Activated CD8-positive, alpha-beta memory T cell treated with anti-CD3 and anti-CD28 coated beads, Interleukin-2, amount 10 ng/mL, durations not matched to agents 7 days and 5 days (primary cell): Measurements from ENCODE around the gene PAXX. TPM values are rescaled to one million over a fixed set of nuclear protein-coding genes. Genes with fewer than 3 reads are reported as not detected.

Experiments used
- ATAC-seq: fragments of 150-1000 bp; cut with Tn5 transposase; one replicate; pipeline ENCODE4 v1.10.0; 2021; ENCODE audit warnings: moderate library complexity
- CTCF ChIA-PET: fragments of 350-600 bp; sonication (Branson Sonifier 250); formaldehyde crosslinking; loops from one replicate; lab custom pipeline; 2021; ENCODE audit warnings: antibody characterized with exemption; lab: Charles Lee
- DNase-seq: peaks from one replicate; pipeline ENCODE4 v3.0.0-alpha.2; 2020
- H3K27ac Mint-ChIP-seq: one replicate; pipeline ENCODE4 v1.8.0; 2021; ENCODE audit warnings: mild to moderate bottlenecking, mixed read lengths
- H3K27me3 Mint-ChIP-seq: one replicate; pipeline ENCODE4 v1.8.0; 2021; ENCODE audit warnings: mixed read lengths
- H3K36me3 Mint-ChIP-seq: one replicate; pipeline ENCODE4 v1.8.0; 2021; ENCODE audit warnings: mild to moderate bottlenecking, mixed read lengths
- H3K4me1 Mint-ChIP-seq: one replicate; pipeline ENCODE4 v1.8.0; 2021; ENCODE audit warnings: mixed read lengths
- H3K4me3 Mint-ChIP-seq: one replicate; pipeline ENCODE4 v1.8.0; 2021; ENCODE audit warnings: mild to moderate bottlenecking, moderate library complexity, mixed read lengths
- H3K9me3 Mint-ChIP-seq: one replicate; pipeline ENCODE4 v1.8.0; 2022; ENCODE audit warnings: low read depth, mixed read lengths
- total RNA-seq, 2 experiments: library from RNA; stranded (reverse); gene quantifications; one replicate each; pipeline ENCODE4 v1.2.3, GENCODE V29; 2021

PAXX gene
- total RNA-seq, 2 experiments from 2014 or later = 68.6 to 94.8 TPM

- no peaks in the 10 kb centered on the region for H3K36me3 Mint-ChIP-seq
- no peak for ATAC-seq
- no peak for DNase-seq
- H3K27ac Mint-ChIP-seq = no peak overlapping the region
- no peaks in the 10 kb centered on the region for H3K9me3 Mint-ChIP-seq
- CTCF ChIA-PET = interaction anchor here (14.3 kb wide), 1 partner anchor 22 kb away, joined by 234 read pairs; the partner anchor contains the start of genes ABCA2 and FUT7
- no peaks in the 10 kb centered on the region for H3K27me3 Mint-ChIP-seq
- H3K4me1 Mint-ChIP-seq = peaks cover 25% of the 10 kb centered on the region
- no peak overlapping the region for H3K4me3 Mint-ChIP-seq
These were observed 17.0 kb downstream of the PAXX start for GRCh38 chr9:137009217-137009616.

GRCh38 chr9:137009938-137010732 lies 17.9 kb downstream of the PAXX start:
- DNase-seq (no peak), ATAC-seq (no peak)
- Mint-ChIP-seq H3K36me3 (no peaks in the 10 kb centered on the region), H3K4me1 (peaks cover 16% of the 10 kb centered on the region), H3K27me3 (no peaks in the 10 kb centered on the region), H3K4me3 (no peak overlapping the region), H3K27ac (no peak overlapping the region), H3K9me3 (no peaks in the 10 kb centered on the region)
- CTCF ChIA-PET = no interaction called here

- no peaks in the 10 kb centered on the region for H3K9me3 Mint-ChIP-seq
- ATAC-seq (no peak), DNase-seq (no peak)
- CTCF ChIA-PET = interaction anchor here (0.9 to 1.1 kb wide), 2 partner anchors 24 to 63 kb away, joined by 3 read pairs; no protein-coding TSS in a partner anchor
- no peaks in the 10 kb centered on the region for H3K27me3 Mint-ChIP-seq
- no peak overlapping the region for H3K27ac Mint-ChIP-seq
- H3K4me1 Mint-ChIP-seq = peaks cover 8% of the 10 kb centered on the region
- H3K4me3 Mint-ChIP-seq = no peak overlapping the region
- peaks cover 1% of the 10 kb centered on the region for H3K36me3 Mint-ChIP-seq
These were observed 18.9 kb downstream of the PAXX start for GRCh38 chr9:137011156-137011555.

GRCh38 chr9:137011907-137012675 lies 19.9 kb downstream of the PAXX start:
- ATAC-seq (no peak), DNase-seq (no peak)
- H3K27ac Mint-ChIP-seq = no peak overlapping the region
- no peaks in the 10 kb centered on the region for H3K27me3 Mint-ChIP-seq
- H3K4me3 Mint-ChIP-seq = no peak overlapping the region
- peaks cover 1% of the 10 kb centered on the region for H3K4me1 Mint-ChIP-seq
- CTCF ChIA-PET = interaction anchor here (0.9 to 1.1 kb wide), 2 partner anchors 23 to 64 kb away, joined by 3 read pairs; no protein-coding TSS in a partner anchor
- no peaks in the 10 kb centered on the region for H3K9me3 Mint-ChIP-seq
- peaks cover 1% of the 10 kb centered on the region for H3K36me3 Mint-ChIP-seq

- Mint-ChIP-seq H3K27me3 (no peaks in the 10 kb centered on the region), H3K9me3 (no peaks in the 10 kb centered on the region)
- DNase-seq = no peak
These were observed 20.7 kb downstream of the PAXX start for GRCh38 chr9:137012694-137013570.

GRCh38 chr9:137013571-137013940 lies 21.3 kb downstream of the PAXX start:
- DNase-seq = no peak
- no peak overlapping the region for H3K4me3 Mint-ChIP-seq
- ATAC-seq = no peak
- no peaks in the 10 kb centered on the region for H3K9me3 Mint-ChIP-seq
- peaks cover 1% of the 10 kb centered on the region for H3K36me3 Mint-ChIP-seq
- CTCF ChIA-PET = interaction anchor here (0.7 kb wide), 1 partner anchor 33 kb away, joined by 3 read pairs; no protein-coding TSS in a partner anchor
- H3K27me3 Mint-ChIP-seq = no peaks in the 10 kb centered on the region
- H3K4me1 Mint-ChIP-seq = peaks cover 2% of the 10 kb centered on the region
- H3K27ac Mint-ChIP-seq = no peak overlapping the region

More at GRCh38 chr9:137012694-137013570, 20.7 kb downstream of the PAXX start:
- CTCF ChIA-PET = no interaction called here
- Mint-ChIP-seq H3K4me3 (no peak overlapping the region), H3K36me3 (peaks cover 1% of the 10 kb centered on the region), H3K4me1 (peaks cover 1% of the 10 kb centered on the region), H3K27ac (no peak overlapping the region)
- no peak for ATAC-seq

- CTCF ChIA-PET = interaction anchor here (0.7 to 2.6 kb wide), 3 partner anchors 14 to 32 kb away, joined by 3 to 8 read pairs (median 3); partner anchors contain the start of gene ABCA2
- Mint-ChIP-seq H3K36me3 (peaks cover 1% of the 10 kb centered on the region), H3K27me3 (no peaks in the 10 kb centered on the region), H3K27ac (no peak overlapping the region), H3K4me1 (peaks cover 3% of the 10 kb centered on the region), H3K4me3 (no peak overlapping the region), H3K9me3 (no peaks in the 10 kb centered on the region)
- DNase-seq = no peak
- no peak for ATAC-seq
These were observed 21.9 kb downstream of the PAXX start for GRCh38 chr9:137014166-137014565.

GRCh38 chr9:137014776-137015539 lies 22.7 kb downstream of the PAXX start:
- Mint-ChIP-seq H3K27me3 (no peaks in the 10 kb centered on the region), H3K27ac (no peak overlapping the region), H3K4me3 (no peak overlapping the region), H3K9me3 (no peaks in the 10 kb centered on the region), H3K4me1 (peaks cover 3% of the 10 kb centered on the region), H3K36me3 (peaks cover 1% of the 10 kb centered on the region)
- CTCF ChIA-PET = interaction anchor here (1.0 to 2.6 kb wide), 2 partner anchors 14 to 22 kb away, joined by 3 to 8 read pairs; partner anchors contain the start of gene ABCA2
- ATAC-seq (no peak), DNase-seq (no peak)

GRCh38 chr9:137015540-137015930 lies 23.3 kb downstream of the PAXX start:
- CTCF ChIA-PET = interaction anchor here (2.6 kb wide), 1 partner anchor 13 kb away, joined by 8 read pairs; the partner anchor contains the start of gene ABCA2
- Mint-ChIP-seq H3K27me3 (no peaks in the 10 kb centered on the region), H3K27ac (no peak overlapping the region), H3K9me3 (no peaks in the 10 kb centered on the region), H3K4me3 (no peak overlapping the region), H3K36me3 (peaks cover 1% of the 10 kb centered on the region), H3K4me1 (peaks cover 2% of the 10 kb centered on the region)
- ATAC-seq (no peak), DNase-seq (no peak)

- ATAC-seq = no peak
- CTCF ChIA-PET = interaction anchor here (2.6 kb wide), 1 partner anchor 13 kb away, joined by 8 read pairs; the partner anchor contains the start of gene ABCA2
These were observed 23.8 kb downstream of the PAXX start for GRCh38 chr9:137015976-137016375.

GRCh38 chr9:137016436-137016835 lies 24.2 kb downstream of the PAXX start:
- Mint-ChIP-seq H3K27me3 (no peaks in the 10 kb centered on the region), H3K27ac (no peak overlapping the region), H3K4me3 (no peak overlapping the region), H3K36me3 (peaks cover 1% of the 10 kb centered on the region), H3K9me3 (no peaks in the 10 kb centered on the region), H3K4me1 (peaks cover 2% of the 10 kb centered on the region)
- ATAC-seq (no peak), DNase-seq (no peak)
- CTCF ChIA-PET = interaction anchor here (2.6 kb wide), 1 partner anchor 12 kb away, joined by 8 read pairs; the partner anchor contains the start of gene ABCA2

More at GRCh38 chr9:137015976-137016375, 23.8 kb downstream of the PAXX start:
- no peak overlapping the region for H3K27ac Mint-ChIP-seq
- no peaks in the 10 kb centered on the region for H3K27me3 Mint-ChIP-seq
- no peak overlapping the region for H3K4me3 Mint-ChIP-seq
- no peaks in the 10 kb centered on the region for H3K9me3 Mint-ChIP-seq
- peaks cover 2% of the 10 kb centered on the region for H3K4me1 Mint-ChIP-seq
- peaks cover 1% of the 10 kb centered on the region for H3K36me3 Mint-ChIP-seq
- DNase-seq = no peak

GRCh38 chr9:137017071-137017470 lies 24.8 kb downstream of the PAXX start:
- CTCF ChIA-PET = interaction anchor here (4.4 kb wide), 1 partner anchor 12 kb away, joined by 19 read pairs; the partner anchor contains the start of gene ABCA2
- Mint-ChIP-seq H3K4me1 (peaks cover 3% of the 10 kb centered on the region), H3K4me3 (no peak overlapping the region), H3K36me3 (peaks cover 1% of the 10 kb centered on the region), H3K27ac (no peak overlapping the region), H3K9me3 (no peaks in the 10 kb centered on the region), H3K27me3 (no peaks in the 10 kb centered on the region)
- ATAC-seq (no peak), DNase-seq (no peak)
